ENCODE results near the gene CD300C.
"Not testable (repeated sequence)": the region's sequence is repeated elsewhere in the genome, so short reads cannot be mapped to it uniquely, and the experiment has no call there.

CD300C gene

GRCh38 chr17:74512624-74513091 is 33.3 kb downstream of the CD300C start:
- POLR2A ChIA-PET = interaction anchor here (0.8 to 0.9 kb wide), 2 partner anchors 14 to 45 kb away, joined by 3 to 4 read pairs; no protein-coding TSS in a partner anchor
- CTCF ChIA-PET = interaction anchor here (0.9 to 3.0 kb wide), 13 partner anchors 8 to 145 kb away, joined by 3 to 13 read pairs (median 5); partner anchors contain the start of gene GPR142
- TF ChIP-seq, protein P1, sequence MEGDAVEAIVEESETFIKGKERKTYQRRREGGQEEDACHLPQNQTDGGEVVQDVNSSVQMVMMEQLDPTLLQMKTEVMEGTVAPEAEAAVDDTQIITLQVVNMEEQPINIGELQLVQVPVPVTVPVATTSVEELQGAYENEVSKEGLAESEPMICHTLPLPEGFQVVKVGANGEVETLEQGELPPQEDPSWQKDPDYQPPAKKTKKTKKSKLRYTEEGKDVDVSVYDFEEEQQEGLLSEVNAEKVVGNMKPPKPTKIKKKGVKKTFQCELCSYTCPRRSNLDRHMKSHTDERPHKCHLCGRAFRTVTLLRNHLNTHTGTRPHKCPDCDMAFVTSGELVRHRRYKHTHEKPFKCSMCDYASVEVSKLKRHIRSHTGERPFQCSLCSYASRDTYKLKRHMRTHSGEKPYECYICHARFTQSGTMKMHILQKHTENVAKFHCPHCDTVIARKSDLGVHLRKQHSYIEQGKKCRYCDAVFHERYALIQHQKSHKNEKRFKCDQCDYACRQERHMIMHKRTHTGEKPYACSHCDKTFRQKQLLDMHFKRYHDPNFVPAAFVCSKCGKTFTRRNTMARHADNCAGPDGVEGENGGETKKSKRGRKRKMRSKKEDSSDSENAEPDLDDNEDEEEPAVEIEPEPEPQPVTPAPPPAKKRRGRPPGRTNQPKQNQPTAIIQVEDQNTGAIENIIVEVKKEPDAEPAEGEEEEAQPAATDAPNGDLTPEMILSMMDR (IDR thresholded peaks at IDR 0.05; ENCODE audit: control extremely low read depth, extremely low read depth, low read depth, missing control alignments) = no peak
- peak; percentile 50 for DNase-seq (ENCODE audit: extremely low spot score)

- TF ChIP-seq, protein P1 (IDR thresholded peaks at IDR 0.05; ENCODE audit: control extremely low read depth, extremely low read depth, low read depth, missing control alignments) = no peak
- POLR2A ChIA-PET = interaction anchor here (0.9 kb wide), 1 partner anchor 44 kb away, joined by 3 read pairs; no protein-coding TSS in a partner anchor
- DNase-seq (ENCODE audit: extremely low spot score) = no peak
- CTCF ChIA-PET = interaction anchor here (0.9 to 3.0 kb wide), 14 partner anchors 9 to 144 kb away, joined by 3 to 13 read pairs (median 5); partner anchors contain the start of gene GPR142
Measured at GRCh38 chr17:74512036-74512435, 33.9 kb downstream of the CD300C start.

- DNase-seq (ENCODE audit: extremely low spot score) = no peak
- TF ChIP-seq, protein P1 (IDR thresholded peaks at IDR 0.05; ENCODE audit: control extremely low read depth, extremely low read depth, low read depth, missing control alignments) = no peak
- ChIA-PET POLR2A (no interaction called here), CTCF (no interaction called here)
Measured at GRCh38 chr17:74508156-74508555, 37.8 kb downstream of the CD300C start.

GRCh38 chr17:74503949-74504348 is 42.0 kb downstream of the CD300C start:
- DNase-seq (ENCODE audit: extremely low spot score); POLR2A ChIA-PET: not testable (repeated sequence)
- CTCF ChIA-PET = interaction anchor here (1.6 to 1.7 kb wide), 2 partner anchors 12 to 136 kb away, joined by 3 to 4 read pairs; no protein-coding TSS in a partner anchor

GRCh38 chr17:74502861-74503260 is 43.1 kb downstream of the CD300C start:
- POLR2A ChIA-PET = no interaction called here
- CTCF ChIA-PET = interaction anchor here (0.9 to 1.6 kb wide), 6 partner anchors 10 to 135 kb away, joined by 3 to 5 read pairs (median 4); no protein-coding TSS in a partner anchor
- no peak for DNase-seq (ENCODE audit: extremely low spot score)
- TF ChIP-seq, protein P1 (IDR thresholded peaks at IDR 0.05; ENCODE audit: control extremely low read depth, extremely low read depth, low read depth, missing control alignments) = no peak

DNA sequence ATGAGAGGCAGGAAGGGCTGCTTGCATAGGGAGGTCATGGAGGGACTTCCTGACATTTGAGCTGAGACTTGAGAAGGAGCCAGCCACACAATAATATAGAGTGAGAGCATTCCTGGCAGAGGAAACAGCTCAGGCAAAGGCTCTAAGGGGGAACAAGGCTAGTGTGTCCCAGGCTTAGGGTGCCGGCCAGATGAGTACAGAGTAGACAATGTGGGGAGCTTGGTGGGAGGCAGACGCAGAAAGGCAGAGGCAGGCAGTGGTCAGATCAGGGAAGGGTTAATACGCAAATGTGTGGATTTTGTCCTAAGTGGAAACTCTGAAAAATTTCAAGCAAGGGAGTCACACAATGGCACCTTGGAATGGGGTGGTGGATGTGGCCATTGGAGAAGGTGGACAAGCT is 45.9 kb downstream of the CD300C start:
- CTCF ChIA-PET = interaction anchor here (1.0 to 2.7 kb wide), 6 partner anchors 25 to 132 kb away, joined by 3 to 16 read pairs (median 6); partner anchors contain the start of gene GPR142

GRCh38 chr17:74497471-74497870 is 48.4 kb downstream of the CD300C start:
- CTCF ChIA-PET = interaction anchor here (0.8 to 5.6 kb wide), 7 partner anchors 13 to 129 kb away, joined by 3 to 42 read pairs (median 7); partner anchors contain the start of gene GPR142
- TF ChIP-seq, protein P1 (IDR thresholded peaks at IDR 0.05; ENCODE audit: control extremely low read depth, extremely low read depth, low read depth, missing control alignments) = no peak
- POLR2A ChIA-PET = no interaction called here
- DNase-seq (ENCODE audit: extremely low spot score) = no peak

More for the DNA sequence above, 45.9 kb downstream of the CD300C start:
- POLR2A ChIA-PET = no interaction called here
- TF ChIP-seq, protein P1 (IDR thresholded peaks at IDR 0.05; ENCODE audit: control extremely low read depth, extremely low read depth, low read depth, missing control alignments) = no peak
- no peak for DNase-seq (ENCODE audit: extremely low spot score)

Measured in GM10248 (cell line).